HUDEP-2 (cell line): ENCODE measurements around the gene ADAP1.
A peak's percentile ranks its signal among the peaks of the same experiment; 100 is the strongest.
"Not testable (repeated sequence)": the region's sequence is repeated elsewhere in the genome, so short reads cannot be mapped to it uniquely, and the experiment has no call there.

Source experiments
- DNase-seq, 76 experiments: peaks; one replicate each; lab custom pipeline; 2025; ENCODE audit not compliant: unreplicated experiment in 76 of 76; lab: John Stamatoyannopoulos, UW

Gene ADAP1

DNA sequence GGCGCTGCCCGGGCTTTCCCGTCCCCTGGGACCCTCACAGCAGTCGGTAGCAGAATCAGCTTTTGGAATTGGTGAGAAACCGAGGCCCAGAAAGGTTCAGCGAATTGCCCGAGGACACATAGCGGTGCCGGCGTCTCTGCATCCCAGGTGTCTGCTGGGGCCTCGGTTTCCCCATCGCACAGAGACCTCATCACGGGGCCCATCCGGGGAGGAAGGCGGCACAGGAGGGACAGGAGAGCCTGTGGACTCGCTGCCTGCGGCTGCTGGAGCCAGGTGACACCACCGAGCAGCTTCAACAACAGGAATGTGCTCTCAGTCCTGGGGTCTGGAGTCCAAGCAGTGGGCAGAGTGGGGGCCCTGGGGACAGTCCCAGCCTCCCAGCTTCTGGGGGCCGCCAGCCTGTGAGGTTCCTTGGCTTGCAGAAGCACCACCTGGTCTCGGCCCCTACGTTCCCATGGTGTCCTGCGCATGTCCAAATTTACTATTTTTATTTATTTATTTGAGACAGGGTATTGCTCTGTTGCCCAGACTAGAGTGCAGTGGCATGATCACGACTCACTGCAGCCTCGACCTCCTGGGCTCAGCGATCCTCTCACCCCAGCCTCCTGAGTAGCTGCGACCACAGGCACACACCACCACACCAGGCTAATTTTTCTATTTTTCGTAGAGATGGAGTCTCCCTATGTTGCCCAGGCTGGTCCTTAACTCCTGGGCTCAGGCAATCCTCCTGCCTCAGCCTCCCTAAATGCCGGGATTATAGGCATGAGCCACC lies 21.4 kb upstream of the ADAP1 start:
- DNase-seq = no peak

DNA sequence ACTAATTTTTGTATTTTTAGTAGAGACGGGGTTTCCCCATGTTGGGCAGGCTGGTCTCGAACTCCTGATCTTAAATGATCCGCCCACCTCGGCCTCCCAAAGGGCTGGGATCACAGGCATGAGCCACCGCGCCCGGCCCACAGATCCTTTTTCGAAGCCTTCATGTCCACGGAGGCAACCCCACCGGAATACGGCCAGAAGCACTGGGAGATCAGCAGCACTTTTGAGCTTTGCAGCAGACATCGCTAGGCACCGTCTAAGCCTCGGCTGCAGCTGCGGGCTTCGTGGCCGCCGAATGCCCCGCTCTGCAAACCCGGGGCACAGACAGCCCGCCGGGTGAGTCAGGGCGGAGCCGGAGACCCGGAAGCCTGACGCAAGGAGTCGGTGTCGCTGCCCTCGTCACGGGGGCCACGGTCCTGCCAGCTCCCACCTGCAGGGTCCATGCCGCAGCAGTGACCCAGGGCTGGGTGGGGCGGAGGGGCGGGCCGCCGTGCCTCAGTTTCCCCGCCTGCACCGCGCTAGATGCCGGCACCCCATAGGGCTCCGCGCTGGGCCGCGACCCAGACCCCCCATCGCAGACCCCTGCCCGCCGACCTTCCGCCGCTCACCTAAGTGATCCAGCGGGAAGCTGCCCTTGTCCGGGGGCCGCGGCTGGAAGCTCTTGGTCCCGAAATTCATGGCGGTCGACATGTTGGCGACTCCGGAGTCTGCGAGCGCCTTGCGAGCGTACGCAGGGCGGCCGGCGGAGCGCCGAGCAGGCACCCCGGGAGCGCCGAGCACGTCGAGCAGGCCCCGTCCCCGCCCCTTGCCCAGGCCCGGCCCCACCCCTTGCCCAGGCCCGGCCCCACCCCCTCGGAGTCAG lies 20.6 kb upstream of the ADAP1 start, which contains the start of gene COX19:
Gene COX19 (minus strand): TSS at position 730 of the 862 bp plus-strand sequence. CDS start 40 bp downstream, at position 690.
- DNase-seq = peak in 74 of 76 experiments; percentile 19 to 94 (median 80)

DNA sequence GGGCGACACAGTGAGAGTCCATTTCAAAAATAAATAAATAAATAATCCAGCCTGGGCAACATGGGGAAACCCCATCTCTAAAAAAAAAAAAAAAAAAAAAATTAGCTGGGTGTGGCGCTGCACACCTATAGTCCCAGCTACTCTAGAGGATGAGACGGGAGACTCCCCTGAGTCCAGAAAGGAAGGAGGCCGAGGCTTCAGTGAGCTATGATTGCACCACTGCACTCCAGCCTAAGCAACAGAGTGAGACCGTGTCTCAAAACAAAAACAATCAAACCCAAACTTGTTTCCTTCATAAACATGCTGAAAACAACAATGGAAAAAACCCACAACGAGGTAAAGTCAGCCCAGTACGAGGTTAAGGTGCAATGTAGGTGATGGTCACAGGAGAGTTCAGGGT lies 19.7 kb upstream of the ADAP1 start:
- DNase-seq = no peak

DNA sequence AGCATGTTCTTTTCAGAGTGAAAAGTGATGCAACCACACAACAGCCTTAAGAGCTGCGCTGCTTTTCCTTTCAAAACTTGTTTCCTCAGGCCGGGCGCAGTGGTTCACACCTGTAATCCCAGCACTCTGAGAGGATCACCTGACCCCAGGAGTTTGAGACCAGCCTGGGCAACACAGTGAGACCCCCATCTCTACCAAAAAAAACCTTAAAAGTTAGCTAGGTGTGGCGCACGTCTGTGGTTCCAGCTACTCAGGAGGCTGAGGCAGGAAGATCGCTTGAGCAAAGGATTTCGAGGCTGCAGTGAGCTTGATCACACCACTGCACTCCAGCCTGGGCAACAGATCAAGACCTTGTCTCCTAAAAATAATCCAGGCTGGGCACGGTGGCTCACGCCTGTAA lies 18.8 kb upstream of the ADAP1 start:
- no peak for DNase-seq

DNA sequence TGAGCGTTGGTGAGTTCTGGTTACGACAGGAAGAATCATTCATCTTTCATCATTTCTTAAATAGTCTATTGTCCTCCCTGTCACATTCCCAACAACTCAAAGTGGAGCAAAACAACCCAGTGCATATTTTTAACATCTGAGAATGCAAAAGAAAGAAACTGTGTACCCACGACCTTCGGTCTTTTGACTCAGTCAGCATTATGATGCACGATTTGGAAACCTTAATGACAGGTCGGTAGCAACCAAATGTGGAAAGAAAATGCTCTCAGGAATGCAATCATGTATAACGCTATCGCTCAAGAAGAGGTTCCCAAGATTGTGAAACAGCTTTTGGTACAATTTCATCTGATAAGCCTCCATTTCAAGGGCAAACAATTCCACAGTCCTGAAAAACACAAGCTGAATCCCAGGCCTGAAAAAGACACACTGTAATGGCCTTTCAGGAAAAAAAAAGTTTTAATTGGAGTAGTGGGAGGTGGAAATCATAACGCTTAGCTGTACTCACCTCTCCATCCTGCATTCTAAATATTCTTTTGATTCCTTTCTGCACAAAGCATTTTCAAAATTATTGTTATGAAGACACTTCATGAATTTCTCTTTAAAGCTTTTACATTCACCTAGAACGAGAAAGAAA lies 18.3 kb upstream of the ADAP1 start:
- no peak for DNase-seq

DNA sequence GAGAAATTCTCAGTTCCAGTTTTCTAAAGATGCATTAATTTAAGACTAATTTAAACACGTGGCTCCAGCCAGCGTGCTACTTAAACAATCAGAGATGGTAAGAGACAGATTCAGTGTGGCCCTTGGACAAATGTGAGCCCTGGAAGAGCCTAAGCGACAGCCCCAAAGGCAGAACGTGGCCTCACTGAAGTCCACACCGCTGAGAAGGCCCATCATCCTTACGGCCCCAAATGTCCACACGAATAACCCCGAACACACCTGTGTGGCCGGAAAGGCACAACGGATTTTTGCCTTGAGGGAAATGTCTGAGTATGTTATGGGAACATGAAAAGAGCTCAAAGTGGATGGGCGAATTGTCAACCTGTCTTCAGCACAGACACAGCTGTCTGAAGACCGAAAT lies 17.6 kb upstream of the ADAP1 start:
- DNase-seq = no peak

DNA sequence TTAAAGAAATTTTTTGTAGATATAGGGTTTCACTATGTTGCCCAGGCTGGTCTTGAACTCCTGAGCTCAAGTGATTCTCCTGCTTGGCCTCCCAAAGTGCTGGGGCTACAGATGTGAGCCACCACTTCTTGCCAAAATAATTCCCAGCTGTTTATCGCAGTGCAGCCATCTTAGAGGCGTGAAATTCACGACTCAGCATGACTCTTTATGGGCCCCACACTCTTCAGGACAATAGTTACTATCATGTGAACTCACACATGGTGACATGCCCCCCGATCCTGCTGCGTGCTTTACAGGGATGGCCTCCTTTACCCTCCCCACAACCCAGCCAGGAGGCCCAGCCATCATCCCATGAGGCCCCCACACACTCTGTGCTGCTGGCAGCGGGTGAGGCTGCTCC lies 16.3 kb upstream of the ADAP1 start:
- no peak for DNase-seq

DNA sequence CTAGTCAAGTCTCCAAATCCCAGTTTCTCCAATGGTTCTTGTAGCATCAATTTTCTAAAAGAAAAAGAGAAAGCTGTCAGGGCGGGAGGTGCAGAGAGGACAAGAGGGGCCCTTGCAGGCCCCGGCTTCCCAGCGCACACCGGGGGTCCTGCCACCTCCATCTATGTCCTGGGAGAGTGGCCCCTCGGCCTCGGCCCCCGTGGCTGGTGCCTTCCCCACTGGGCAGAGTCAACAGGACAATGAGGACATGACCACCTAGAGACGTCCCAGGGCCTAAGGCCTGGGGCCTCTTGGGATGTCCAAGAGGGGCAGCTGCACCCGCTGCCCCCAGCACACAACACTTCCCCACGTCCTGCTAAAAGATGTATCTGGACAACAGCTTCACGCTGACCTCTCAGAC lies 14.9 kb upstream of the ADAP1 start:
- DNase-seq = no peak

DNA sequence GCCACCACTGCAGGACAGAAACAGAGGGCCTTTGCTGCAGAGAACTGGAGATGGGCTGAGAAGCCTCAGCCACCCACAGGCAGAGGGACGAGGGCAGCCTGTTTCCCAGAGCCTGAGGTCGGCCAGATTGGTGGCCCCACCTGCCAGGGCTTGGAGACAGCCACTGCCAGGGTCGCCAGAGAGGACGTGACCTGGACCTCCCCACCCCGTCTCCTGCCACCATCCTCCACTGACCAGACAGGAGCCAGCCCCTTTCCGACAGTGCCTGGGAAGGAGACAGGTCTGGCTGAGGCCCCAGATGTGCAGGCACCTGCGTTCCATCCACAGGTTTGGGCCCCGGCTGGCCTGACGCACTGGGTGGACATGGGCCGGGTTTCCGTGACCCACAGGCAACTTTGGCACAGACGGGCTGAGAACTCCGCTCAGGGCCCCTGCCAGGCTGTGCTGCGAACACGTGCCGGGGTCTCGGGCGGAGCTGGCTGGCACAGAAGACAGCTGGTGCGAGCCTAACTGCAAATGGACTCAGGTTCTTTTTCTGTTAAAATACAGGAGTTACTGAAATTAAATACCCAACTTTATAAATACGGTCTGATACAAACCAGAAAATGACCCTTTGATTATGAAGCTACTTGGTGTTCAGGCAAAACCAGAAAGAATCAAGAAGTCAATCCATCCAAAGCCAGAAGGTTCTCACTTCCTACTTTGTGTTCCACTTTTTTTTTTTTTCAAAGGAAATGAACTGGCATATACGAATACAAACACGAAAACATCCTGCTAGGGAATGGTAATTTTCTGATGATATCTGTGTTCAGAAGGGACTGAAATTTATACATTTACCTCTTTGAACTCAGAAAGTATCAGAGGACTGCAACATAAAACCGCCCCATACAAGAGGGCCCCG lies 14.0 kb upstream of the ADAP1 start:
- no peak for DNase-seq

DNA sequence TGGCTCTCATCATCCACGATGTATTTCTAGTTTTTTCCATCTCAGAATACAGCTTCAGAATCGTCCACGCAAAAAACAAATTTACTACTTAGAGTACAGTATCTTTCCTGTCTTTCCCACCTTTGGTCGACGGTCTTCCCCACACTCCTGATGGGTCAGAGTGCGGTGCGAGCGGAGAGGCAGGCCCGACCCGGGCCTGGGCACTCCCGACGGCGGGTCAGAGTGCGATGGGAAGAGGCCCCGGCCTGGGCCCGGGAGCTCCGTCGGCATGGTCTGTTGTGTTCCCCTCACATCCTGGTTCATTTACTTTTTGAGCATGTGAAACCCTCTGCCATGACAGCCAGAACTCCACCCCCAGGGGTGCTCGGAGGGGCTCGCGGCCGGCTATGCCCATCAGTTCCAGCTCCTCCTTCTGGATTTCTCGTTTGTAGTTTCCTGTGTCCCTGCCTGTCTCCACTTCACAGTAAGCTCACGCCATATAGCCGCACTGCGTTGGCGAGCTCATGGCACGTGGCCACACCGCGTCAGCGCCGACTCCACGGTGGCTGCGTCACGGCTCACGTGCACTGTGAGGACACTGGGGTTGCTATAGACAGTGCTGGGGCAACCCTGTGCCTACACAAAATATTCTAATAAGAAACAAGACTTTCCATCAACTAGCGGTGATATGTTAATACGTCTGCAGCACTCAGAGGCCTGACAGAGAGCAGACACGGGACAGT lies 13.0 kb upstream of the ADAP1 start:
- no peak for DNase-seq

DNA sequence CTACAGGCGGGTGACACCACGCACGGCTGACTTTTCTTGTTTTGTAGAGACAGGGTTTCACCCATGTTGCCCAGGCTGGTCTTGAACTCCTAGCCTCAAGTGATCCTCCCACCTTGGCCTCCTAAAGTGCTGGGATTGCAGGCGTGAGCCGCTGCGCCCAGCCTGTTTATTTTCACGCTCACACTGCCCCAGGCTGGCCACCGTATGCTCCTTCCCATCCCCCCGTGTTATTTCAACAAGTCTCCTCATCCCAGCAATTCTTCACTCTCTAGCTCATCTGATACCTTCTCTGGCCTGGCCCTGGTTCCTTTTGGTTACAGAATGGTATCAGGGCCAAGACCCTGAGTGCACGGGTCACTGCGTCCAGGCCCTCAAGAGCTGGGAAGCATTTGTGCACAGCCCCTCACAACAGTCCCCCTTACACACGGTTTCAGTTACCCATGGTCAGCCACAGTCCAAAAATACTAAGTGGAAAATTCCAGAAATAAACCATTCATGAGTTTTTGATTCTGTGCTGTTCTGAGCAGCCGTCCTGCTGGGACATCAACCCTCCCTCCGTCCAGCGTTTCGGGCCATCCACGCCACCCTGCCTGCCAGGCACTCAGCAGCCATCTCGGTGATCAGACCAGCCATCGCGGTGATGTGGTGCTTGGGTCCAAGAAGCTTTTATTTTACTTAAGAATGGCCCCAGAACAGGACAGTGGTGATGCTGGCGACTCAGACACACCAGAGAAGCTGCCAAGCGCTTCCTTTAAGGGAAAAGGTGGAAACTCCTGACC lies 12.0 kb upstream of the ADAP1 start:
- no peak for DNase-seq

DNA sequence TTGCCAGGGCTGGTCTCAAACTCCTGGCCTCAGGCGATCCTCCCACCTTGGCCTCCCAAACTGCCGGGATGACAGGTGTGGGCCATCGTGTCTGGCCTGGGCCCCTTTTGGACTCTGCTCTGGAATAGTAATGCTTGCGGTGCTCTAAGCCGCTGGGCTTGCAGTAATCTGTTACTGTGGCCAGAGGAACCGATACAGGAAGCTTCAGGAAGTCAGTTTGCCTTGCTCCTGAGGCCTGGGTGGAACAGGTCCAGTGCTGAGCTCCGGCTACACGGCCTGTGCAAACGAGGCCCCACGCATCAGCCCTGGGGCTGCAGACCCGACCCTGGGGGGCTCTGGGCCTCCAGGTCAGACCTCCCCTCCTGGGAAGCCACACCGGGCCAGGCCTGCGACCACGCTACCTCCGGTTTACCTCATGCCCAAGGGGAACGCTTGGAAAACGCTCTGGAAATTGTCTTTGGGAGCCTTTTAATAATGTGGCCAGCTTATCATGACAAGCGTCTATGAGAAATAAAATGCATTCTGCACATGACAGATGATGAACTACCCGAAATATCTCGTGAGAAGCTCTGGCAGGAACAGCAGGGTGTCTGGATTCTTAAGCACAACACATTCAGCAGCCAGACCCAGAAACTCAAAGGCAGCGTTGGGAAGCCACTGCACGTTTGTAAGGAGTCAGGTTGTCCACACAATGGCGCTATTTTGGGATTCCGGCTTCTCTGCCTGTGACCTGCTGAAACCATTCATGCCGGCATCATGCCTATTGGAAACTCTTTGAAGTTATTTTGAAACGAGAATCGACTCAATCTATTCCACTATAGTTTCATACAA lies 10.1 kb upstream of the ADAP1 start:
- DNase-seq = peak in 1 of 76 experiments; percentile 7

DNA sequence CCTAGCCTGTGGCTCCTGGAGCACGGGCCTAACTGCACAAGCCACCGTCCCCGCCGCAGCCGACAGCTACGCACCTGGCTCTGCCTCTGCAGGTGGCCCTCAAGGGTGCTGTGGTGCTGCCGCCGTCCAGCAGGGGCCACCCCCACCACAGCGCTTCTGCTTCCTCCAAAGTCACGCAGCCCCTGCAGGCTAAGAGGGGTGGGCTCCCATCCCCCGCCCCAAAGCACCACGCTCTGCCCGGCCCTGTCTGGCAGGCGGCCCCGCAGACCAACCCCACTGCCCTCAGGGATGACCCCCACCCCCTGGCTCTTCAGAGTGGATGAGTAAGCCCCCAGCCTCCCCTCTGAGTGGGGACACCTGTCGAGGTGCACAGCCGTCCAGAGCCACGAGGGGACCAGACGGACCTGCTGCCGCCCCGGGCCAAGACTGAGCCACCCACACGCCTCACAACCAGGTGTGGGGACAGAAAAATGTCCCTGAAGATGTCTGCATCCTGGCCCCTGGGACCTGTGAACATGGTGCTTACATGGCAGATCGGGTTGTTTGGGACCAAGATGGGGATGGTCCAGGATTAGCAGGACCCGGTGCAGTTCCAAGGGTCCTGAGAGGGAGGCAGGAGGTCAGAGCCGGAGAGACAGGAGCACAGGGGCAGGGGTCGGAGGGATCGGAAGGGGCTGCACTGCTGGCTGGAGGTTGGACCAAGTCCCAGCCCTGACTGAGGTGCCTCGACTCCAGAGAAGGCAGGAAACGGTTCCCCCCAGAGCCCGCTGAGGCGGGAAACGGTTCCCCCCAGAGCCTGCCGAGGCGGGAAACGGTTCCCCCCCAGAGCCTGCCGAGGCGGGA lies 9.0 kb upstream of the ADAP1 start:
- DNase-seq = no peak

DNA sequence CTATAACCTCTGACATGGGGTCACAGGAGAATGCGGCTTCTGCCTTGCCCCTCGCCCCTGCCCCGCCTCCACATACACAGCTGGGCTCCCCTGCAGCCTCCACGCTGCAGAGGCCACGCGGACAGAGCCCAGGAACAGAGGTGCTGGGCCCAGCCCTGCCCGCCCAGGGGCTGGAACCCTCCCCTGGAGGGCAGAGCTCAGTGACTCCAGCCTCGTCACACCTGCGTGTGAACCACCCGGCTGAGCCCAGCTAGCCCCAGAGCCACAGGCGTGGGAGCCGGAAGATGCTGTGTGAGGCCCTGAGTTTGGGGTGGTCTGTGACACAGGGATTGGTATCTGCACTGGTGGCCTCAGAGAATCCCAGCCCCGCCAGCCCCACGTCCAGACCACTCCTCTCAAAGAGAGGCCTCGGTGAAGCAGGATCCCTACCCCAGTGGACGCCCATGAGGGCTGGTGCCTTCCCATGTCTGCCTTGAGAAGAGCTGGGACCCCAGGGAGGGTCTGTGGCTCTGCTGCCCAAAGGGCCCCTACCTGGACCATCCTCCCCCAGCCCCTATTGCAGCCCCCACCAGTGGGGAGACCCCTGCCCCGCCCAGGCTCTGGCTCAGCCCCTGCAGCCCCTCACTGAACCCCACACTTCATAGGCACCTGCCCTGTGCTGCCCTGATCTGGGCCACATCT lies 8.1 kb upstream of the ADAP1 start:
- DNase-seq = no peak

DNA sequence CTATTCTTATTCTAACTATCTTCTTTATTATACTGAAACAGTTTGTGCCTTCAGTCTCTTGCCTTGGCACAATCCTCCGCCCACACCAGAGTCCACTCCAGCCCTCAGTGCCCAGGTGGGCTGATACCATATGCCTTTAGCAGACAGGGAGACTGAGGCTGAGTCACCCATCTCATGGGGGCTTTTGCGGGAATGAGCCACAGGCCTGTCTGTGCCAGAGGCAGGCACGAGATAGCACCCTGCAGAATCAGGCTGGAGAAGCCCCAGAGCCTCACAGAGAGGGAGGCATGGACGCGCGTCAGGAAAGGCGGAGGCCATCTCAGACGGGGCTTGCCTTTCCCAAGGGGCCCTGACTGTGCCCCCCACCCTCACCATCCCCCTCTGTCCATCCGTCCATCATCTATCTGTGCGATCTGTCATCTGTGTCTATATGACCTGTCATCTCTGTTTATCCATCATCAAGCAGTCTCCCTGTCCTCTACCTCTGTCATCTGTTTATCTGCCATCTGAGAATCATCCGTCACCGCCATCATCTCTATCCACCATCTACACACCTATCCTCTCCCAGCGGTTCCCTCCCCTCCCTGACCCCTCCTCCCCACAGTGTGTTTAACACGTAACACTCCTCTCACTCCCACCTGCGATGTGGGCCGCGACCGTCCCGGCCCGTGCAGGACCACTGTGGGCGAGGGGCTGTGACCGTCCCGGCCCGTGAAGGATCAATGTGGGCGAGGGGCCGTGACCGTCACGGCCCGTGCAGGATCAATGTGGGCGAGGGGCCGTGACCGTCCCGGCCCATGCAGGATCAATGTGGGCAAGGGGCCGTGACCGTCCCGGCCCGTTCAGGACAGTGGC lies 7.3 kb upstream of the ADAP1 start:
- no peak for DNase-seq

DNA sequence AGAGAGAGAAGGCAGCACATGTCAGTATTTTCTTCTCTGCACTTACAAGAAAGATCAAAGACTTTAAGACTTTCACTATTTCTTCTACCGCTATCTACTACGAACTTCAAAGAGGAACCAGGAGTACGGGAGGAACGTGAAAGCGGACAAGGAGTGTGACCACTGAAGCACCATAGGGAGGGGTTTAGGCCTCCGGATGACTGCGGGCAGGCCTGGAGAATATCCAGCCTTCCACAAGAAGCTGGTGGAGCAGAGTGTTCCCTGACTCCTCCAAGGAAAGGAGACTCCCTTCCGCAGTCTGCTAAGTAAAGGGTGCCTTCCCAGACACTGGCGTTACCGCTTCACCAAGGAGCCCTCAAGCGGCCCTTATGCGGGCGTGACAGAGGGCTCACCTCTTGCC lies 6.5 kb upstream of the ADAP1 start:
- not testable (repeated sequence) for DNase-seq
